ENCODE measurements around the gene ARHGEF17. TPM values are rescaled to one million over a fixed set of nuclear protein-coding genes. Genes with fewer than 3 reads are reported as not detected.

Gene ARHGEF17
- total and polyA plus RNA-seq, 2 of the 13 experiments (the other 11 are each of a cell fraction or from before 2014, with no cell fraction given) = 10.7 to 28.8 TPM

DNA sequence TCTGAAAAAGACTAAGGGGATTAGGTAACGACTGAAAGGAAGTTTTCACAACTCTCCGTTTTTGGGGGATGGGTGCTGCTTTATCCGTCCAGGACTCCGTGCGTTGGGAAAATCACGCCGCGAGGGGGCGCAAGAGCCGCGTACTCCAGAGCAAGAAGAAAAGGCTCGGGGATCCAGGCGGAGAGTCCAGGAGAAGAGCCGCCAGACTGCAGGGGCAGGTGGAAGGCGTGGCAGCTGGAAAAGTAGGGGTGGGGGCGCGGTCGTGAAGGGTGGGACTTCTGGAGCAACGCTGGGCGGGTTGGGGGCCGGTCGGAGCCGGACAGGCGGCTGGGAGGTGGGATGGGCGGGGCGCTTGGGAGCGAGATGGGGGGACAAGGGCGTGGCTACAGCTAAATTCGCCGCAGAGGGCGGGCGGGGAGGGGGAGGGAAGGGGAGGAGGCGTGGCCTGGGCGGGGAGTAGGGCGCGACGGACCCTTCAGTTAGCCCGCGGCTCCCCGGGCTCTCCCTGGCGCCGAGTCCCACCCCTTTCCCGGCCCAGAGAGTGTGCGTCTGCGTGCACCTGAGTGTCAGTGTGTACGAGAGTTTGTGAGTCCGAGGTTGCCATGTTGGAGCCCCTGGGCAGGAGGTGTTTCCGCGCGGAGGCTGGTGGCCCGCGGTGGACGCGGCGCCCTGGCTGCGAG lies 613 bp upstream of the ARHGEF17 start (continued):
- TF ChIP-seq, protein P1, sequence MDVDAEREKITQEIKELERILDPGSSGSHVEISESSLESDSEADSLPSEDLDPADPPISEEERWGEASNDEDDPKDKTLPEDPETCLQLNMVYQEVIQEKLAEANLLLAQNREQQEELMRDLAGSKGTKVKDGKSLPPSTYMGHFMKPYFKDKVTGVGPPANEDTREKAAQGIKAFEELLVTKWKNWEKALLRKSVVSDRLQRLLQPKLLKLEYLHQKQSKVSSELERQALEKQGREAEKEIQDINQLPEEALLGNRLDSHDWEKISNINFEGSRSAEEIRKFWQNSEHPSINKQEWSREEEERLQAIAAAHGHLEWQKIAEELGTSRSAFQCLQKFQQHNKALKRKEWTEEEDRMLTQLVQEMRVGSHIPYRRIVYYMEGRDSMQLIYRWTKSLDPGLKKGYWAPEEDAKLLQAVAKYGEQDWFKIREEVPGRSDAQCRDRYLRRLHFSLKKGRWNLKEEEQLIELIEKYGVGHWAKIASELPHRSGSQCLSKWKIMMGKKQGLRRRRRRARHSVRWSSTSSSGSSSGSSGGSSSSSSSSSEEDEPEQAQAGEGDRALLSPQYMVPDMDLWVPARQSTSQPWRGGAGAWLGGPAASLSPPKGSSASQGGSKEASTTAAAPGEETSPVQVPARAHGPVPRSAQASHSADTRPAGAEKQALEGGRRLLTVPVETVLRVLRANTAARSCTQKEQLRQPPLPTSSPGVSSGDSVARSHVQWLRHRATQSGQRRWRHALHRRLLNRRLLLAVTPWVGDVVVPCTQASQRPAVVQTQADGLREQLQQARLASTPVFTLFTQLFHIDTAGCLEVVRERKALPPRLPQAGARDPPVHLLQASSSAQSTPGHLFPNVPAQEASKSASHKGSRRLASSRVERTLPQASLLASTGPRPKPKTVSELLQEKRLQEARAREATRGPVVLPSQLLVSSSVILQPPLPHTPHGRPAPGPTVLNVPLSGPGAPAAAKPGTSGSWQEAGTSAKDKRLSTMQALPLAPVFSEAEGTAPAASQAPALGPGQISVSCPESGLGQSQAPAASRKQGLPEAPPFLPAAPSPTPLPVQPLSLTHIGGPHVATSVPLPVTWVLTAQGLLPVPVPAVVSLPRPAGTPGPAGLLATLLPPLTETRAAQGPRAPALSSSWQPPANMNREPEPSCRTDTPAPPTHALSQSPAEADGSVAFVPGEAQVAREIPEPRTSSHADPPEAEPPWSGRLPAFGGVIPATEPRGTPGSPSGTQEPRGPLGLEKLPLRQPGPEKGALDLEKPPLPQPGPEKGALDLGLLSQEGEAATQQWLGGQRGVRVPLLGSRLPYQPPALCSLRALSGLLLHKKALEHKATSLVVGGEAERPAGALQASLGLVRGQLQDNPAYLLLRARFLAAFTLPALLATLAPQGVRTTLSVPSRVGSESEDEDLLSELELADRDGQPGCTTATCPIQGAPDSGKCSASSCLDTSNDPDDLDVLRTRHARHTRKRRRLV (CRISPR knock-in tag; IDR thresholded peaks at IDR 0.05) = 0 out of 2 replicates have a peak, but pooled peaks have one; percentile 34
- no peak for TF ChIP-seq SMARCC2 (IDR thresholded peaks at IDR 0.05)
- TF ChIP-seq ATF7-NPFF (CRISPR knock-in tag; IDR thresholded peaks at IDR 0.05; ENCODE audit: low read depth) = no peak
- TF ChIP-seq ZNF776 (CRISPR knock-in tag; IDR thresholded peaks at IDR 0.05) = 0 out of 2 replicates have a peak, but pooled peaks have one; percentile 51
- no peak for TF ChIP-seq MBNL3 (CRISPR knock-in tag; conservative IDR thresholded peaks at IDR 0.05)
- TF ChIP-seq, protein P2, sequence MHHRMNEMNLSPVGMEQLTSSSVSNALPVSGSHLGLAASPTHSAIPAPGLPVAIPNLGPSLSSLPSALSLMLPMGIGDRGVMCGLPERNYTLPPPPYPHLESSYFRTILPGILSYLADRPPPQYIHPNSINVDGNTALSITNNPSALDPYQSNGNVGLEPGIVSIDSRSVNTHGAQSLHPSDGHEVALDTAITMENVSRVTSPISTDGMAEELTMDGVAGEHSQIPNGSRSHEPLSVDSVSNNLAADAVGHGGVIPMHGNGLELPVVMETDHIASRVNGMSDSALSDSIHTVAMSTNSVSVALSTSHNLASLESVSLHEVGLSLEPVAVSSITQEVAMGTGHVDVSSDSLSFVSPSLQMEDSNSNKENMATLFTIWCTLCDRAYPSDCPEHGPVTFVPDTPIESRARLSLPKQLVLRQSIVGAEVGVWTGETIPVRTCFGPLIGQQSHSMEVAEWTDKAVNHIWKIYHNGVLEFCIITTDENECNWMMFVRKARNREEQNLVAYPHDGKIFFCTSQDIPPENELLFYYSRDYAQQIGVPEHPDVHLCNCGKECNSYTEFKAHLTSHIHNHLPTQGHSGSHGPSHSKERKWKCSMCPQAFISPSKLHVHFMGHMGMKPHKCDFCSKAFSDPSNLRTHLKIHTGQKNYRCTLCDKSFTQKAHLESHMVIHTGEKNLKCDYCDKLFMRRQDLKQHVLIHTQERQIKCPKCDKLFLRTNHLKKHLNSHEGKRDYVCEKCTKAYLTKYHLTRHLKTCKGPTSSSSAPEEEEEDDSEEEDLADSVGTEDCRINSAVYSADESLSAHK (CRISPR knock-in tag; IDR thresholded peaks at IDR 0.05; ENCODE audit: borderline replicate concordance) = no peak
- no peak for TF ChIP-seq ZFP1 (CRISPR knock-in tag; IDR thresholded peaks at IDR 0.05)
- TF ChIP-seq ZNF652 (CRISPR knock-in tag; IDR thresholded peaks at IDR 0.05; ENCODE audit: borderline replicate concordance, low read depth) = no peak
- TF ChIP-seq MYNN (CRISPR knock-in tag; IDR thresholded peaks at IDR 0.05; ENCODE audit: low read depth) = no peak
- TF ChIP-seq SCMH1 (CRISPR knock-in tag; IDR thresholded peaks at IDR 0.05; ENCODE audit: borderline replicate concordance) = no peak
- no peak for TF ChIP-seq SATB2 (CRISPR knock-in tag; IDR thresholded peaks at IDR 0.05)
- TF ChIP-seq SMAD3 (CRISPR knock-in tag; IDR thresholded peaks at IDR 0.05) = no peak
- TF ChIP-seq HOXA3 (CRISPR knock-in tag; IDR thresholded peaks at IDR 0.05) = peak; percentile 57
- TF ChIP-seq, protein P3, sequence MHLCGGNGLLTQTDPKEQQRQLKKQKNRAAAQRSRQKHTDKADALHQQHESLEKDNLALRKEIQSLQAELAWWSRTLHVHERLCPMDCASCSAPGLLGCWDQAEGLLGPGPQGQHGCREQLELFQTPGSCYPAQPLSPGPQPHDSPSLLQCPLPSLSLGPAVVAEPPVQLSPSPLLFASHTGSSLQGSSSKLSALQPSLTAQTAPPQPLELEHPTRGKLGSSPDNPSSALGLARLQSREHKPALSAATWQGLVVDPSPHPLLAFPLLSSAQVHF (CRISPR knock-in tag; IDR thresholded peaks at IDR 0.05) = no peak
- TF ChIP-seq NR2F2 (IDR thresholded peaks at IDR 0.05; ENCODE audit: borderline replicate concordance, low read depth) = no peak
- TF ChIP-seq HCFC1 (IDR thresholded peaks at IDR 0.05; ENCODE audit: low read depth, low read length) = no peak
- TF ChIP-seq, protein P4, sequence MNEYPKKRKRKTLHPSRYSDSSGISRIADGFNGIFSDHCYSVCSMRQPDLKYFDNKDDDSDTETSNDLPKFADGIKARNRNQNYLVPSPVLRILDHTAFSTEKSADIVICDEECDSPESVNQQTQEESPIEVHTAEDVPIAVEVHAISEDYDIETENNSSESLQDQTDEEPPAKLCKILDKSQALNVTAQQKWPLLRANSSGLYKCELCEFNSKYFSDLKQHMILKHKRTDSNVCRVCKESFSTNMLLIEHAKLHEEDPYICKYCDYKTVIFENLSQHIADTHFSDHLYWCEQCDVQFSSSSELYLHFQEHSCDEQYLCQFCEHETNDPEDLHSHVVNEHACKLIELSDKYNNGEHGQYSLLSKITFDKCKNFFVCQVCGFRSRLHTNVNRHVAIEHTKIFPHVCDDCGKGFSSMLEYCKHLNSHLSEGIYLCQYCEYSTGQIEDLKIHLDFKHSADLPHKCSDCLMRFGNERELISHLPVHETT (CRISPR knock-in tag; conservative IDR thresholded peaks at IDR 0.05) = no peak
- TF ChIP-seq TOPORS (CRISPR knock-in tag; IDR thresholded peaks at IDR 0.05) = 0 out of 2 replicates have a peak, but pooled peaks have one; percentile 27
- no peak for TF ChIP-seq CREM (IDR thresholded peaks at IDR 0.05)
- TF ChIP-seq CREM (CRISPR knock-in tag; IDR thresholded peaks at IDR 0.05) = no peak
- TF ChIP-seq ZEB1 (IDR thresholded peaks at IDR 0.05; ENCODE audit: insufficient replicate concordance, low read depth) = peak; percentile 40
- TF ChIP-seq ZSCAN22 (CRISPR knock-in tag; IDR thresholded peaks at IDR 0.05) = no peak
- no peak for TF ChIP-seq ZNF354B (CRISPR knock-in tag; IDR thresholded peaks at IDR 0.05)

Measured in HepG2 (cell line).